Measurements from ENCODE around the gene GPRC5C. TPM values are rescaled to one million over a fixed set of nuclear protein-coding genes. Genes with fewer than 3 reads are reported as not detected.

The GPRC5C gene
- total RNA-seq (ENCODE audit: low replicate concordance): 13.5 and 42.0 TPM in 2 replicates

- Histone ChIP-seq H3K36me3 (no peaks in the 10 kb centered on the region), H3K4me3 (peak within 1 kb of the TSS; percentile 69), H3K27ac (no peak within 1 kb of the TSS), H3K4me1 (peaks cover 33% of the 10 kb centered on the region), H3K79me2 (ENCODE audit: low read depth) (peaks cover 11% of the 10 kb centered on the region), H2AFZ (replicated peaks) (peak within 1 kb of the TSS; percentile 66), H3K9me3 (ENCODE audit: low read depth) (no peaks in the 10 kb centered on the region), H4K20me1 (ENCODE audit: low read depth) (peaks cover 13% of the 10 kb centered on the region), H3F3A (ENCODE audit: low read depth) (peaks cover 19% of the 10 kb centered on the region), H3K4me2 (peak within 1 kb of the TSS; percentile 93), H3K27me3 (peaks cover 22% of the 10 kb centered on the region), H3K9ac (peak within 1 kb of the TSS; percentile 25)
- H3K9me3 Mint-ChIP-seq: no peaks in the 10 kb centered on the region
- H3K27ac Mint-ChIP-seq: no peak within 1 kb of the TSS
- peaks cover 31% of the 10 kb centered on the region for H3K4me1 Mint-ChIP-seq
- TF ChIP-seq EZH2phosphoT487 (IDR thresholded peaks at IDR 0.05) (no peak), EZH2 (IDR thresholded peaks at IDR 0.05) (peak; percentile 42), CTCF (IDR thresholded peaks at IDR 0.05) (no peak)
- peak; percentile 83 for DNase-seq (ENCODE audit: low spot score)
- H3K27me3 Mint-ChIP-seq (ENCODE audit: insufficient read depth, low read depth): peaks cover 30% of the 10 kb centered on the region
- H3K4me3 Mint-ChIP-seq: peak within 1 kb of the TSS; percentile 86
- no peaks in the 10 kb centered on the region for H3K36me3 Mint-ChIP-seq
These were observed at the start of gene GPRC5C for GRCh38 chr17:74431568-74432423. TSS of gene GPRC5C (plus strand) at chr17:74432088. CDS start at chr17:74439777, 7,689 bp downstream.

GRCh38 chr17:74383141-74383540, 48.7 kb upstream of the GPRC5C start:
- peaks cover 4% of the 10 kb centered on the region for H3F3A ChIP-seq (ENCODE audit: low read depth)
- no peaks in the 10 kb centered on the region for H4K20me1 ChIP-seq (ENCODE audit: low read depth)
- H3K36me3 Mint-ChIP-seq: no peaks in the 10 kb centered on the region
- no peak for DNase-seq (ENCODE audit: low spot score)
- no peaks in the 10 kb centered on the region for H3K36me3 ChIP-seq
- no peak overlapping the region for H3K4me2 ChIP-seq
- no peak overlapping the region for H3K4me3 Mint-ChIP-seq
- no peak overlapping the region for H3K27ac ChIP-seq
- no peaks in the 10 kb centered on the region for H3K27me3 ChIP-seq
- H3K79me2 ChIP-seq (ENCODE audit: low read depth): no peaks in the 10 kb centered on the region
- H3K4me1 ChIP-seq: peaks cover 25% of the 10 kb centered on the region
- no peak for TF ChIP-seq EZH2phosphoT487 (IDR thresholded peaks at IDR 0.05)
- no peak for TF ChIP-seq CTCF (IDR thresholded peaks at IDR 0.05)
- TF ChIP-seq EZH2 (IDR thresholded peaks at IDR 0.05): no peak
- peaks cover 13% of the 10 kb centered on the region for H3K27me3 Mint-ChIP-seq (ENCODE audit: insufficient read depth, low read depth)
- no peaks in the 10 kb centered on the region for H3K9me3 Mint-ChIP-seq
- H3K27ac Mint-ChIP-seq: no peak overlapping the region
- H2AFZ ChIP-seq (replicated peaks): no peak overlapping the region
- no peak overlapping the region for H3K4me3 ChIP-seq
- H3K9ac ChIP-seq: no peak overlapping the region
- H3K4me1 Mint-ChIP-seq: peaks cover 17% of the 10 kb centered on the region
- no peaks in the 10 kb centered on the region for H3K9me3 ChIP-seq (ENCODE audit: low read depth)

- Mint-ChIP-seq H3K4me3 (no peak overlapping the region), H3K9me3 (no peaks in the 10 kb centered on the region), H3K27ac (no peak overlapping the region), H3K36me3 (no peaks in the 10 kb centered on the region), H3K27me3 (ENCODE audit: insufficient read depth, low read depth) (peaks cover 17% of the 10 kb centered on the region), H3K4me1 (peaks cover 22% of the 10 kb centered on the region)
- Histone ChIP-seq H3F3A (ENCODE audit: low read depth) (peaks cover 4% of the 10 kb centered on the region), H3K4me3 (no peak overlapping the region), H3K4me2 (no peak overlapping the region), H3K27me3 (no peaks in the 10 kb centered on the region), H2AFZ (replicated peaks) (no peak overlapping the region), H3K9me3 (ENCODE audit: low read depth) (no peaks in the 10 kb centered on the region), H3K79me2 (ENCODE audit: low read depth) (no peaks in the 10 kb centered on the region), H3K9ac (no peak overlapping the region), H3K27ac (no peak overlapping the region), H4K20me1 (ENCODE audit: low read depth) (no peaks in the 10 kb centered on the region), H3K4me1 (peaks cover 26% of the 10 kb centered on the region), H3K36me3 (no peaks in the 10 kb centered on the region)
- TF ChIP-seq EZH2phosphoT487 (IDR thresholded peaks at IDR 0.05): no peak
- TF ChIP-seq EZH2 (IDR thresholded peaks at IDR 0.05): no peak
- TF ChIP-seq CTCF (IDR thresholded peaks at IDR 0.05): no peak
- DNase-seq (ENCODE audit: low spot score): no peak
These were observed 46.7 kb upstream of the GPRC5C start for GRCh38 chr17:74385201-74385600.
